Chondrocyte (in vitro differentiated cells): Measurements from ENCODE around the gene RHOD. TPM values are rescaled to one million over a fixed set of nuclear protein-coding genes. Genes with fewer than 3 reads are reported as not detected.

ENCODE experiments used
- DNase-seq: peaks from one replicate; pipeline ENCODE4 v3.0.0; 2021; ENCODE audit warnings: mixed read lengths, low spot score
- H3K27ac Mint-ChIP-seq: one replicate; pipeline ENCODE4 v1.8.0; 2021; ENCODE audit warnings: mild to moderate bottlenecking, moderate library complexity, mixed read lengths; ENCODE audit not compliant: unreplicated experiment
- H3K27me3 Mint-ChIP-seq: 2 replicates; pipeline ENCODE4 v1.8.0; 2021; ENCODE audit warnings: low read depth, mixed read lengths
- H3K36me3 Mint-ChIP-seq: 2 replicates; pipeline ENCODE4 v1.8.0; 2021; ENCODE audit warnings: low read depth, mixed read lengths
- H3K4me1 Mint-ChIP-seq: 2 replicates; pipeline ENCODE4 v1.8.0; 2021; ENCODE audit warnings: low read depth, mild to moderate bottlenecking, mixed read lengths
- H3K4me3 Mint-ChIP-seq: one replicate; pipeline ENCODE4 v1.8.0; 2021; ENCODE audit warnings: mild to moderate bottlenecking, moderate library complexity, mixed read lengths; ENCODE audit not compliant: unreplicated experiment
- H3K9me3 Mint-ChIP-seq: 2 replicates; pipeline ENCODE4 v1.8.0; 2021; ENCODE audit warnings: low read depth, mixed read lengths
- CTCF ChIP-seq: fragments of 200-600 bp; sonication (generic); IDR thresholded peaks from 2 replicates; pipeline ENCODE4 v1.5.0; 2021; ENCODE audit warnings: antibody characterized with exemption, mild to moderate bottlenecking, moderate library complexity
- total RNA-seq: library from RNA; stranded (reverse); gene quantifications from 3 replicates; pipeline ENCODE4 v1.2.1, GENCODE V29; 2021

The RHOD gene
- total RNA-seq, 1 donor from 2014 or later: 26.0 TPM

DNA sequence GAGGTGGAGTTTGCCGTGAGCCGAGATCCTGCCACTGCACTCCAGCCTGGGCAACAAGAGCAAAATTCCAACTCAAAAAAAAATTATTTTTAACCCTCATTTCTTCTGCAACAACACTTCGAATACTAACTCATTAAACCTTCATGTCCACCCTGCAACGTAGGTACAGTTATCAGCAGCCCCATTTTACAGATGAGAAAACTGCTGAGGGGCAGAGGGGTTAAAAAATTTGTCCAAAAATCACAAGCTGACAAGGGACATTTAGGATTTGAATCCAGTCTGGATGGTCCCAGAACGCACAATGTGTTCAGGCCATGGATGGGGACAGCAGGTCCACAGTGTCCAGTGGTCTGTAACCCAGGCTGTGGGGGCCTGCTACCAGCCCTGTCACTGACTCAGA lies 29.0 kb downstream of the RHOD start:
- H3K4me3 Mint-ChIP-seq: no peak overlapping the region
- H3K27ac Mint-ChIP-seq: no peak overlapping the region
- H3K9me3 Mint-ChIP-seq: no peaks in the 10 kb centered on the region
- H3K27me3 Mint-ChIP-seq: no peaks in the 10 kb centered on the region
- no peak for DNase-seq
- TF ChIP-seq CTCF: no peak
- H3K36me3 Mint-ChIP-seq: no peaks in the 10 kb centered on the region
- peaks cover 5% of the 10 kb centered on the region for H3K4me1 Mint-ChIP-seq

- no peaks in the 10 kb centered on the region for H3K9me3 Mint-ChIP-seq
- no peaks in the 10 kb centered on the region for H3K36me3 Mint-ChIP-seq
- no peak overlapping the region for H3K4me3 Mint-ChIP-seq
Observed at GRCh38 chr11:67090717-67091116, 34.1 kb downstream of the RHOD start.

DNA sequence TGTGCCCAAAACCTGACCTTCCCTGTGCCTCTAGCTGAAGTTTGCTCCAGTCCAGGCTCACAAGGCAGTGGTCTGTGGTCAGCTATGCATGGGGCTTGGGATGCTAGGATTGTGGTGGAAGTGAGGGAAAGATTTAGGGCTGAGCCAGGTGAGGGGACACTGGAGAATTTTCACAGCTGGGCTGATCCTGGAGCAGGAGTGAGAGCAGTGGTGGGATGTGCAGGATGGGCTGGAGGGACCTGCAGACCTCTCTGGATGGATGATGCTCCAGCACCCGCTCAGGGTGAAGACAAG lies 38.5 kb downstream of the RHOD start:
- H3K4me3 Mint-ChIP-seq: no peak overlapping the region
- H3K27me3 Mint-ChIP-seq: no peaks in the 10 kb centered on the region
- no peaks in the 10 kb centered on the region for H3K9me3 Mint-ChIP-seq
- DNase-seq: no peak
- H3K27ac Mint-ChIP-seq: no peak overlapping the region
- TF ChIP-seq CTCF: no peak
- H3K4me1 Mint-ChIP-seq: no peaks in the 10 kb centered on the region
- no peaks in the 10 kb centered on the region for H3K36me3 Mint-ChIP-seq

More at GRCh38 chr11:67090717-67091116, 34.1 kb downstream of the RHOD start:
- no peak for TF ChIP-seq CTCF
- Mint-ChIP-seq H3K27ac (no peak overlapping the region), H3K4me1 (no peaks in the 10 kb centered on the region), H3K27me3 (no peaks in the 10 kb centered on the region)
- DNase-seq: no peak

- no peak for DNase-seq
- H3K36me3 Mint-ChIP-seq: no peaks in the 10 kb centered on the region
- H3K9me3 Mint-ChIP-seq: no peaks in the 10 kb centered on the region
- H3K4me1 Mint-ChIP-seq: no peaks in the 10 kb centered on the region
- no peaks in the 10 kb centered on the region for H3K27me3 Mint-ChIP-seq
- no peak overlapping the region for H3K4me3 Mint-ChIP-seq
- no peak for TF ChIP-seq CTCF
- H3K27ac Mint-ChIP-seq: no peak overlapping the region
Observed at GRCh38 chr11:67098799-67099429, 42.3 kb downstream of the RHOD start.

DNA sequence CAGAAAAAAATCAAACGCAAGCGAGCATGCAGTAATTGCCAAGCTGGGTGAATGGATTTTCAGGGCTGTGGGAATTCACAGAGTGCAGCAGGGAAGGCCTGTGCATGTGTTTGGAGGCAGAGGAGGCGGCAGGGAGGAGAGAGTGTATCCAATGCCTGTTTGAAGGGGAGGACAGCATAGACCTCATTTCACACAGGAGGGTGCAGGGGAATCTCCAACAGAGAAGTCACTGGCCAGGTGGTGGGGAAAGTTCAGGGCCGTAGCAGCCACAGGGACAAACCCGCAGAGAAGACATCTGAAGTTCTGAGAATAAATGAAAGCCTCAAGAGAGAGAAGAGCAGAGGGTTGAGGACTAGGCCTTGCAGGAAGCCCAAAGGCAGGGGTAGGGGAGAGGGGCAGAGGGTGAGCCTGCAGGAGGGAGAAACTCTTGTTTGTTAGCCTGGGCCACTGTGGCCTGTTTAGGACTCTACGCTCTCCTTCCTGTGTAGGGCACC lies 43.2 kb downstream of the RHOD start:
- DNase-seq: no peak
- no peaks in the 10 kb centered on the region for H3K4me1 Mint-ChIP-seq
- no peak for TF ChIP-seq CTCF
- no peak overlapping the region for H3K27ac Mint-ChIP-seq
- no peaks in the 10 kb centered on the region for H3K9me3 Mint-ChIP-seq
- H3K4me3 Mint-ChIP-seq: no peak overlapping the region
- no peaks in the 10 kb centered on the region for H3K36me3 Mint-ChIP-seq
- H3K27me3 Mint-ChIP-seq: no peaks in the 10 kb centered on the region
